HG02623 (cell line): ENCODE data around the gene HSF2BP.
"Not testable (repeated sequence)": the region's sequence is repeated elsewhere in the genome, so short reads cannot be mapped to it uniquely, and the experiment has no call there.

ENCODE experiments used
- ATAC-seq: cut with Tn5 transposase; IDR thresholded peaks from one replicate; pipeline ENCODE4 v1.9.1; 2021; ENCODE audit warnings: moderate library complexity; ENCODE audit not compliant: unreplicated experiment

Gene HSF2BP

GRCh38 chr21:43623588-43623987 is 35.7 kb downstream of the HSF2BP start:
- no peak for ATAC-seq

DNA sequence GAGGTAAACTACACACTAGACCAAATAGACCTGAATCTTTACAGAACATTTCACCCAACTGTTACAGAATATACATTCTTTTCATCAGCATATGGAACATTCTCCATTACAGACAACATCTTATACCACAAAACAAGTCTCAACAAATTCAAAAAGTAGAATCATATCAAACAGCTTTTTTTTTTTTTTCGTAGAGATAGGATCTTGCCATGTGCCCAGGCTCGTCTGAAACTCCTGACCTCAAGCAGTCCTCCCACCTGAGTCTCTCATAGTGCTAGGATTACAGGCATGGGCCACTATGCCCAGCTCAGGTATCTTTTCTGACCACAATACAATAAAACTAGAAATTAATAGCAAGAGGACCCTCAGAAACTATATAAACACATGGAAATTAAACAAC is 36.5 kb downstream of the HSF2BP start:
- ATAC-seq = no peak

GRCh38 chr21:43619856-43620255 is 39.4 kb downstream of the HSF2BP start:
- no peak for ATAC-seq

- ATAC-seq = no peak
These were observed 39.9 kb downstream of the HSF2BP start for GRCh38 chr21:43619344-43619743.

- ATAC-seq = no peak
These were observed 40.3 kb downstream of the HSF2BP start for GRCh38 chr21:43618940-43619339.

GRCh38 chr21:43616861-43617260 is 42.4 kb downstream of the HSF2BP start:
- not testable (repeated sequence) for ATAC-seq

GRCh38 chr21:43614839-43615238 is 44.4 kb downstream of the HSF2BP start:
- no peak for ATAC-seq

- no peak for ATAC-seq
These were observed 45.3 kb downstream of the HSF2BP start for GRCh38 chr21:43613755-43614638.

- no peak for ATAC-seq
These were observed 47.5 kb downstream of the HSF2BP start for GRCh38 chr21:43611598-43612369.

DNA sequence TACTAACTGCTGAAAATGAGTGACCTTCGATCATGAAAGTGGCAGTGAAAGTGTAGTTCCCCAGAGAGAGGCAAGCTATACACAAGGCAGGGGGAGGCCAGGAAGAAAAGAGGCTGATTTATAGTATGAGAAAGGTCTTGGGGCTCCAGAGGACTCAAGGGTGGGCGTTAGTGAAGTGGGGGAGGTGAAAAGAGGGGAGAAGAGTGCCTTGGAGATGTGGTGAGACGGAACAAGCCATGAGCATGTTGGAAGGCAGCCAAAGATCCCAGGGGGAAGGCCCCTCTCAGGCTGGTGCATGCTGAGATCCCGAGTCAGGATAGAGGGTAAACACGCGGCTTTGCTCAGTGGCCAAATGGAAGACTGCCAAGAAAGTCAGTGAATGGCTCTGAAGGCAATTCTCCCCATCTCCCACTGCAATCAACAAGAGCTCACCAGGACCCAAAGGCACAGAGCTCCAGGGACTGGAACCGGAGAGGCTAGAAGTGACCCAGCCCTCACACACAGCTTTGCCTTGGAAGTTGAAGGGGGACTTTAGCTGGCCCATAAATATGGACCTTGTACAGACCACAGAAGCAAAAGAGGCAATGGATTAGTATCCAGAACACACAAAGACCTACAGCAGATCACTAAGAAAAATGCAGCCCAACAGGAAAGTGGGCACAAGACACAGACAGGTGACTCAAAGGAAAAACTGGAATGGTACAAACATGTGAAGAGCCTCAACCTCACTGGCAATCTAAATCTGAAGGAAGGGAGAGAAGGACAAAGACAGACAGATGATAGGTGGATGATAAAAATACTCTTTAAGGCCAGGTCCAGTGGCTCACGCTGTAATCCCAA is 49.6 kb downstream of the HSF2BP start:
- no peak for ATAC-seq

DNA sequence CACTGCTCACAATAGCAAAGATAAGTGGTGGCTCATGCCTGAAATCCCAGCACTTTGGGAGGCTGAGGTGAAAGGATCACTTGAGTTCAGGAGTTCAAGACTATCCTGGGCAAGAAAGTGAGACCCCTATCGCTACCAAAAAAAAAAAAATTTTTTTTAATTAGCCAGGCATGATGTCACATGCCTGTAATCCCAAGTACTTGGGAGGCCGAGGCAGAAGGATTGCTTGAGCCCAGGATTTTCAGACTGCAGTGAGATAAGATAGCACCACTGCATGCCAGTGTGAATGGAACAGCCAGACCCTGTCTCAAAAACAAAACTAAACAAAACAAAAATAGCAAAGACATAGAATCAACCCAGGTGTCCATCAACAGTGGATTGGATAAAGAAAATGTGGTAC is 50.6 kb downstream of the HSF2BP start:
- no peak for ATAC-seq

DNA sequence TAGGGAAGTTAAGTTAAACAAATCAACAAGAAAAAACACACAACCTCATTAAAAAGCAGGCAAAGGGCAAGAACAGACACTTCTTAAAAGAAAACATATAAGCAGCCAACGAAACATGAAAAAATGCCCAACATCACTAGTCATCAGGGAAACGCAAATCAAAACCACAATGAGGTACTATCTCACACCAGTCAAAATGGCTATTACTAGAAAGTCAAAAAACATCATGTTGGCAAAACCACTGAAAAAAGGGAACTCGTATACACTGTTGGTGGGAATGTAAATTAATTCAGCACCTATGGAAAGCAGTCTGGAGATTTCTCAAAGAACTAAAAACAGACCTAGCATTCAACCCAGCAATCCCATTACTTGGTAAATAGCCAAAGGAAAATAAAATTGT is 51.1 kb downstream of the HSF2BP start:
- no peak for ATAC-seq

DNA sequence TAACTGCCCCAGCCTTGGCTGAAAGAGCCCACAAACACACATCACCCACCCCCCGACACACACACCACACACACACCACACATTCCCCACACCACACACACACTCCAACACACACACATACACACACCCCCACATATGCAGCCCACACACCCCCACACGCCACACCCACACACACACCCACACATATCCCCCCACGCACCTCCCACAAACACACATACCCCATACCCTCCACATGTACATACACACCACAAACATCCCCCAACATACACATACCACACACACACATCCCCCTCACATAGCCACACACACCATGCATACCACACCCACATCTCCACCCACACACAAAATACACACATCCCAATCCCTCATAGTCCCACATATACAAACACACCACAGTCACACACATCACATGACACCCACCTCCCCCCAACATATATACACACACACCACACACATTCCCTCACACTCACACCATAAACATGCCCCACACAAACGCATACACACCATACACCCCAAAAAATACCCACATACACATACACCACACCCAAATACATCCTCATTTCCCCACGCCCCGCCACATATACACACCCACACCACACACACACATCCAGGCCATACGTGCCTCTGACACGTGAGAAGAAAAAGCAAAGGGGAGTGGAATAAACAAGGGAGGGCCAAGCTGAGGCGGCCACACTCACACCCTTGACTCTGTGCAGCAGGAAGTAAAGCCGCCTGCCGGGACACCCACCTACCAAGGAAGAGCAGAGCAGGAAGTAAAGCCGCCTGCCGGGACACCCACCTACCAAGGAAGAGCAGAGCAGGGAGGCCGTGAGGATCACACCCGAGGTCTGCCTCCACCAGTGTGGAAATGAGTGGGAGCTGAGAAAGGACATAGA is 53.7 kb downstream of the HSF2BP start:
- ATAC-seq = no peak

- ATAC-seq = no peak
These were observed 54.6 kb downstream of the HSF2BP start for GRCh38 chr21:43604505-43605204.

DNA sequence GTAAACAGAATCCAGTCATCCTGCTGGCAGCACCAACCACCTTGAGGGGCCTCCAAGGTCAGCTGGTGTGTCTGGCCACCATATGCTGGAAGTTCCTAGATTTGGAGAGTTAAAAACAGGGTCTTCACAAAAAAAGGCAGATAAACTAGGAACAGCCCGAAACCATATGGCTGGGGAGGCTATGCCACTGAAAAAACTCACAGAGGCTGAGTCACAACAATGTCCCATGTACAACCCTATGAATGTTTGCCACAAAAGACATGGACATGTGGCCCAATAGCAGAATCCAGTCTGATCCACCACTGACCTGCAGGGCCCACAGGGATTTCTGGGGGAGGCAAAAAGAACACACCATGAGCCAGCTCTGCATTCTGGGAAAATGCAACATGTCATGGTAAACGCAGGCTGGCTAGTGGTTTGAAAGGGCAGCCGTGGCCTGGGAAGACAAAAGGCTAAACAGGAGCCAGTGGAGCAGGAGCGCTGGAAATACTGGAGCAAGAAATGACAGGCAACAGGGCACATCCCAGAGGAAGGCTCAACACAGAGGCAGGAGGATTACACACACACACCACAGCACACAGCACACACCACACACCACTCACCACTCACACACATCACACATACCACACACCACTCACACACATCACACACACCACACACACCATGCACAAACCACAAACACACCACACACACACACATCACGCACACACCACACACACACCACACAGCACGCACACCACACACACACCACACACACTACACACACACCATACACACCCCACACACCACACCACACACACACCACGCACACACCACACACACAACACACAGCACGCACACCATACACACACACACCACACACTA is 55.4 kb downstream of the HSF2BP start:
- ATAC-seq = no peak

- no peak for ATAC-seq
These were observed 56.1 kb downstream of the HSF2BP start for GRCh38 chr21:43603233-43603626.

DNA sequence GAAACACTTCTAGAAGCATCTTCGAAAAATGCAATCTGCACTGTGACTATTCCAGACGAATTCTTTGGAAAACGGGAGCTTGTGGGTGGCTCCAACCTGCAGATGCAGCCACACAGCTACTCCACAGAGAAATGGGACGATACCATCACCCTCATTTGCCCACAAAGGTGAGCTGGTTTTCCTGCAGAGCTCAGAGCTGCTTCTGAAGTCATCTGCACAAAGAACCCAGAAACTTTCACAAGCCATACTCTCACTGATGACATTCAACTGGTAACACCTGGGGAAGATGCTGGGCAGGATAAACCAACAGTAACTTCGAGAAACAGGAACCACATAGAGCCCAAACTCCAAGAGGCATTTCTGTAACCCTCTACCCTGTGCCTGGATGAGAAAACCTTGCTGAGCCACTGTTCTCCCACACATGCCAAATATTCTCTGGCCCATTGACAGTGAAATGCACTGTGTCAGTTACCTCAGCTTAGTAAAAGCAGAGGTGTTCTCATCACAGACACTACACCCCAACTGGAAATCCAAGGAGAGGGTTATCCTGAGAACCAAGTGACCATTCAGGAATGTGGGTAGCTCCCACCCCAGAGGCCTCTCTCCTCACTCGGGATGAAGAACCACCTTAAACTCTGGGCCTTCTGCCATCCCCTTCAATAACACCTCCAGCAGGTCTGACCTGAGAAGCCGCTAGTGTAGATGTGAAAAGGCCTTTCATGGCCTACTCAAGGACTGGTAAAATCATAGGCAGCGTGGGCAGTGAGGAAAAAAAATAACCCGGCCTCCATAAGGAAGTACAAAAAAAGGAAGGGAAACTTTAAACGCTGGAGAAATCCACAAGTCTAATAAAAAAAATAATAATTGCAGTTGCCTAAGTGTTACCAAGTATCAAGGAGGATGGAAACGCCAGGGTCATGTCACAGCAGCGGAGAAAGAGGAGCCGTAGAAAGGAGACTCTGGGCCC is 56.7 kb downstream of the HSF2BP start:
- ATAC-seq = no peak
